Breast epithelium (tissue), 3 donors: ENCODE data around the gene POP7.

Experiments
- CTCF ChIP-seq, 3 donors: fragments of 450-650 bp; IDR thresholded peaks; one replicate each; pipeline ENCODE4 v1.5.1; 2016 to 2017; ENCODE audit warnings: antibody characterized with exemption in 3 of 3, mild to moderate bottlenecking in 3 of 3, moderate library complexity in 3 of 3
- POLR2A ChIP-seq: fragments of 450-650 bp; IDR thresholded peaks from one replicate; pipeline ENCODE4 v1.6.1; 2016; ENCODE audit warnings: antibody characterized with exemption, mild to moderate bottlenecking, moderate library complexity
- POLR2AphosphoS5 ChIP-seq, 3 donors: sonication (generic); formaldehyde crosslinking; IDR thresholded peaks; one replicate each; pipeline ENCODE4 v1.6.1; 2017; ENCODE audit warnings: antibody characterized with exemption in 3 of 3

- TF ChIP-seq POLR2AphosphoS5 (IDR thresholded peaks at IDR 0.05) (no peak), POLR2A (no peak), CTCF (IDR thresholded peaks at IDR 0.05) (no peak)
Observed at GRCh38 chr7:100688326-100688860, 17.5 kb upstream of the POP7 start.
